AG09319 (cell line): ENCODE measurements around the gene PRKACB.

ENCODE experiments used
- DNase-seq: peaks from one replicate; pipeline ENCODE4 v3.0.0-alpha.2; 2010; ENCODE audit warnings: low read depth; ENCODE audit errors: extremely low read depth
- TF ChIP-seq, protein P1 (sequence below): IDR thresholded peaks from 2 replicates; pipeline ENCODE4 v1.5.1; 2011; ENCODE audit warnings: low read depth, mild to moderate bottlenecking, inconsistent platforms, low read length, moderate library complexity

Gene PRKACB

GRCh38 chr1:84156210-84156621 is 12.1 kb downstream of the PRKACB start:
- TF ChIP-seq, protein P1, sequence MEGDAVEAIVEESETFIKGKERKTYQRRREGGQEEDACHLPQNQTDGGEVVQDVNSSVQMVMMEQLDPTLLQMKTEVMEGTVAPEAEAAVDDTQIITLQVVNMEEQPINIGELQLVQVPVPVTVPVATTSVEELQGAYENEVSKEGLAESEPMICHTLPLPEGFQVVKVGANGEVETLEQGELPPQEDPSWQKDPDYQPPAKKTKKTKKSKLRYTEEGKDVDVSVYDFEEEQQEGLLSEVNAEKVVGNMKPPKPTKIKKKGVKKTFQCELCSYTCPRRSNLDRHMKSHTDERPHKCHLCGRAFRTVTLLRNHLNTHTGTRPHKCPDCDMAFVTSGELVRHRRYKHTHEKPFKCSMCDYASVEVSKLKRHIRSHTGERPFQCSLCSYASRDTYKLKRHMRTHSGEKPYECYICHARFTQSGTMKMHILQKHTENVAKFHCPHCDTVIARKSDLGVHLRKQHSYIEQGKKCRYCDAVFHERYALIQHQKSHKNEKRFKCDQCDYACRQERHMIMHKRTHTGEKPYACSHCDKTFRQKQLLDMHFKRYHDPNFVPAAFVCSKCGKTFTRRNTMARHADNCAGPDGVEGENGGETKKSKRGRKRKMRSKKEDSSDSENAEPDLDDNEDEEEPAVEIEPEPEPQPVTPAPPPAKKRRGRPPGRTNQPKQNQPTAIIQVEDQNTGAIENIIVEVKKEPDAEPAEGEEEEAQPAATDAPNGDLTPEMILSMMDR: no peak
- peak; percentile 55 for DNase-seq

GRCh38 chr1:84159533-84160240 is 15.6 kb downstream of the PRKACB start:
- TF ChIP-seq, protein P1: no peak
- no peak for DNase-seq

DNA sequence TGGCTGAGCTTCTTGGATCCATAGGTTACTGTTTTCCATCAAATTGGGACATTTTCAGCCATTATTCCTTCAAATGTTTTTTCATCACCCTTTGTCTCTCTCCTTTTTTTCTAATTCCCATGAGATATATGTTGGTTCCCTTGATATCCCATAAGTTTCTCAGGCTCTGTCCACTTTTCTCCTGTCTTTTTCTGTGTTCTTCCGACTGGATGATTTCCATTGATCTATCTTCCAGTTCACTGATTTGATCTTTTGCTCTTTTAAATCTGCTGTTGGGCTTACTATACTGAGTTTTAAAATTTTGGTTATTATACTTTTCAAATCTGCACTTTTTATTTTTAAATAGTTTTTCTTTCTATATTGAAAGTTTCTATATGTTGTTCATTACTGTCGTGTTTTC is 18.2 kb downstream of the PRKACB start:
- TF ChIP-seq, protein P1: no peak
- DNase-seq: no peak

DNA sequence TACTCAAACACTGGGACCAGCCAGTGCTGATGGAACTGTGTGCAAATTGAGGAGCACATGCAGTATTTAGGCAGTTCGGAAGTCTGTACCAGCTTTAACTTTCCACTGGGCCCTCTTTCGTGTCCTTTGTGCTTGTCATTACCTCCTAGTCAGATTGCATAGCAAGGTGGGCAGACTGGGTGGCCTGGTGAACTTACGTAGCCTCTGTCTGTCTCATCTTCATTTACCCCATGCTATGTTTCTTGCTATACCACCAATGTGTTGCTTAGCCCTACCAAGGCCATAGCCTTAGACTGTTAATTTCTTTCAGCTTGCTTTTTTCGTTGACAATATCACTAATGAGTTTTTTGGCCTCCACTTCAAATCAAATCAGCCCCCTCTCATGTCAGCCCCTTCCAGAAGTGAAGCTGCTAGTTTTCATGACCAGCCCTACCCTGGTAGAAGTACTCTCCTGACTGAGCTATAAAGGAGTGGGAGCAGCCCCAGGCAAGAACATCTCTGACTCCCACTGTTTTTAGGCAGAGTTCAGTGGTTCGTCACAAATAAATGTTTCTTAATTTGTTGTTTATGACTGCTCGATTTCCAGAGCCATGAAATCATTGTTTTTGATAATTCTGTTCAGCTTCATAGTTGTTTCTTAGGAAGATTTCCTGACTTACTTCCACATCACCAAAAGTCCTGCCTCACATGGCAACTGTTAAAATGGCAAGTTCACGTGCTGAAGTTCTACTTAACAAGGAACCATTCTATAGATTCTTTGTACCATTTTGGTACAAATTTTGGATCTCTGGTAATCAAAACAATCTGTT is 19.3 kb downstream of the PRKACB start:
- TF ChIP-seq, protein P1: no peak
- no peak for DNase-seq

DNA sequence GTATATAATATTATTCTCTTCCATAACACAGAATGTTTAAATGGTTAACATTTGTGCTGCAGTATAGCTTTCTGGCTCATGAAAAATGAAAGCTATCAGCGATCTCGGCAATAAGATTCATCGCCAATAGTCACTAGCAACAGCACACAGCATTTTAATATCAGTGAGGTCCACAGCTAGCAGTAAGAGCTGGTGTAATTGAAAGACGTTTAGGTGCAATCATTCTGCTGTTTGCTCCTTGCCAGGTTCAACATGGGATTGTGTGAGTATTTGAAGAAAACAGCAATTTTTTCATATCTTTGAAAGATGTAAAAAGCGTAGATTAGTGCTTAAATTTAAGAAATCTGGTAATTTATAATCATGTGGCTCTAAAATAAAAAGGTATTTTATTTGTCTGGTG is 20.1 kb downstream of the PRKACB start:
- TF ChIP-seq, protein P1: no peak
- no peak for DNase-seq

- TF ChIP-seq, protein P1: no peak
- no peak for DNase-seq
Measured at GRCh38 chr1:84164567-84165021, 20.5 kb downstream of the PRKACB start.

GRCh38 chr1:84165601-84166000 is 21.5 kb downstream of the PRKACB start:
- no peak for DNase-seq
- TF ChIP-seq, protein P1: no peak
